Measurements from ENCODE around the gene NEMP2. TPM values are rescaled to one million over a fixed set of nuclear protein-coding genes. Genes with fewer than 3 reads are reported as not detected.

NEMP2 gene
- total RNA-seq, 1 donor from 2014 or later, result 13.8 TPM

- Histone ChIP-seq H3K9ac (no peak overlapping the region), H3K9me3 (ENCODE audit: low read depth) (no peaks in the 10 kb centered on the region), H2AFZ (replicated peaks) (no peak overlapping the region), H3K4me1 (no peaks in the 10 kb centered on the region), H3K36me3 (no peaks in the 10 kb centered on the region), H3K4me2 (no peak overlapping the region), H3K27ac (no peak overlapping the region), H3K79me2 (ENCODE audit: low read depth) (no peaks in the 10 kb centered on the region), H3K27me3 (no peaks in the 10 kb centered on the region), H3F3A (ENCODE audit: low read depth) (no peaks in the 10 kb centered on the region), H4K20me1 (ENCODE audit: low read depth) (no peaks in the 10 kb centered on the region), H3K4me3 (no peak overlapping the region)
- peaks cover 12% of the 10 kb centered on the region for H3K4me1 Mint-ChIP-seq
- no peaks in the 10 kb centered on the region for H3K9me3 Mint-ChIP-seq
- H3K4me3 Mint-ChIP-seq, result no peak overlapping the region
- TF ChIP-seq EZH2phosphoT487 (IDR thresholded peaks at IDR 0.05) (no peak), EZH2 (IDR thresholded peaks at IDR 0.05) (no peak)
- TF ChIP-seq, protein P1, sequence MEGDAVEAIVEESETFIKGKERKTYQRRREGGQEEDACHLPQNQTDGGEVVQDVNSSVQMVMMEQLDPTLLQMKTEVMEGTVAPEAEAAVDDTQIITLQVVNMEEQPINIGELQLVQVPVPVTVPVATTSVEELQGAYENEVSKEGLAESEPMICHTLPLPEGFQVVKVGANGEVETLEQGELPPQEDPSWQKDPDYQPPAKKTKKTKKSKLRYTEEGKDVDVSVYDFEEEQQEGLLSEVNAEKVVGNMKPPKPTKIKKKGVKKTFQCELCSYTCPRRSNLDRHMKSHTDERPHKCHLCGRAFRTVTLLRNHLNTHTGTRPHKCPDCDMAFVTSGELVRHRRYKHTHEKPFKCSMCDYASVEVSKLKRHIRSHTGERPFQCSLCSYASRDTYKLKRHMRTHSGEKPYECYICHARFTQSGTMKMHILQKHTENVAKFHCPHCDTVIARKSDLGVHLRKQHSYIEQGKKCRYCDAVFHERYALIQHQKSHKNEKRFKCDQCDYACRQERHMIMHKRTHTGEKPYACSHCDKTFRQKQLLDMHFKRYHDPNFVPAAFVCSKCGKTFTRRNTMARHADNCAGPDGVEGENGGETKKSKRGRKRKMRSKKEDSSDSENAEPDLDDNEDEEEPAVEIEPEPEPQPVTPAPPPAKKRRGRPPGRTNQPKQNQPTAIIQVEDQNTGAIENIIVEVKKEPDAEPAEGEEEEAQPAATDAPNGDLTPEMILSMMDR (IDR thresholded peaks at IDR 0.05), result no peak
- H3K27ac Mint-ChIP-seq, result peak overlapping the region; percentile 33
- H3K36me3 Mint-ChIP-seq, result no peaks in the 10 kb centered on the region
- peaks cover 4% of the 10 kb centered on the region for H3K27me3 Mint-ChIP-seq (ENCODE audit: insufficient read depth, low read depth)
- no peak for DNase-seq (ENCODE audit: low spot score)
These were observed 43.9 kb upstream of the NEMP2 start for GRCh38 chr2:190578158-190579057.

- Mint-ChIP-seq H3K27me3 (ENCODE audit: insufficient read depth, low read depth) (peaks cover 4% of the 10 kb centered on the region), H3K27ac (no peak overlapping the region), H3K4me1 (peaks cover 14% of the 10 kb centered on the region), H3K4me3 (no peak overlapping the region), H3K36me3 (no peaks in the 10 kb centered on the region), H3K9me3 (no peaks in the 10 kb centered on the region)
- Histone ChIP-seq H3K9me3 (ENCODE audit: low read depth) (no peaks in the 10 kb centered on the region), H3K79me2 (ENCODE audit: low read depth) (no peaks in the 10 kb centered on the region), H4K20me1 (ENCODE audit: low read depth) (no peaks in the 10 kb centered on the region), H2AFZ (replicated peaks) (no peak overlapping the region), H3K27ac (no peak overlapping the region), H3K4me1 (no peaks in the 10 kb centered on the region), H3K9ac (no peak overlapping the region), H3K36me3 (no peaks in the 10 kb centered on the region), H3K4me2 (no peak overlapping the region), H3K27me3 (no peaks in the 10 kb centered on the region), H3K4me3 (no peak overlapping the region), H3F3A (ENCODE audit: low read depth) (no peaks in the 10 kb centered on the region)
- no peak for DNase-seq (ENCODE audit: low spot score)
- TF ChIP-seq EZH2phosphoT487 (IDR thresholded peaks at IDR 0.05) (no peak), EZH2 (IDR thresholded peaks at IDR 0.05) (no peak)
- TF ChIP-seq, protein P1 (IDR thresholded peaks at IDR 0.05), result no peak
These were observed 42.1 kb upstream of the NEMP2 start for GRCh38 chr2:190576573-190576972.

- DNase-seq (ENCODE audit: low spot score), result no peak
- H3K27ac Mint-ChIP-seq, result no peak overlapping the region
- H3F3A ChIP-seq (ENCODE audit: low read depth), result no peaks in the 10 kb centered on the region
- H3K27me3 Mint-ChIP-seq (ENCODE audit: insufficient read depth, low read depth), result peaks cover 4% of the 10 kb centered on the region
- H2AFZ ChIP-seq (replicated peaks), result no peak overlapping the region
- no peaks in the 10 kb centered on the region for H3K27me3 ChIP-seq
- H4K20me1 ChIP-seq (ENCODE audit: low read depth), result no peaks in the 10 kb centered on the region
- H3K4me1 ChIP-seq, result no peaks in the 10 kb centered on the region
- no peaks in the 10 kb centered on the region for H3K36me3 ChIP-seq
- no peaks in the 10 kb centered on the region for H3K9me3 Mint-ChIP-seq
- H3K9me3 ChIP-seq (ENCODE audit: low read depth), result no peaks in the 10 kb centered on the region
- H3K4me3 ChIP-seq, result no peak overlapping the region
- H3K4me3 Mint-ChIP-seq, result no peak overlapping the region
- H3K27ac ChIP-seq, result no peak overlapping the region
- no peaks in the 10 kb centered on the region for H3K36me3 Mint-ChIP-seq
- peaks cover 14% of the 10 kb centered on the region for H3K4me1 Mint-ChIP-seq
- no peak for TF ChIP-seq EZH2phosphoT487 (IDR thresholded peaks at IDR 0.05)
- TF ChIP-seq, protein P1 (IDR thresholded peaks at IDR 0.05), result no peak
- TF ChIP-seq EZH2 (IDR thresholded peaks at IDR 0.05), result no peak
- no peak overlapping the region for H3K4me2 ChIP-seq
- H3K79me2 ChIP-seq (ENCODE audit: low read depth), result no peaks in the 10 kb centered on the region
- H3K9ac ChIP-seq, result no peak overlapping the region
These were observed 40.7 kb upstream of the NEMP2 start for GRCh38 chr2:190575263-190575662.
